ENCODE results near the gene DCLK2. TPM values are rescaled to one million over a fixed set of nuclear protein-coding genes. Genes with fewer than 3 reads are reported as not detected.

Gene DCLK2
- total and polyA plus RNA-seq, 2 of the 13 experiments (the other 11 are each of a cell fraction or from before 2014, with no cell fraction given) = not detected

- no peak for TF ChIP-seq KDM5B (CRISPR knock-in tag; IDR thresholded peaks at IDR 0.05; ENCODE audit: borderline replicate concordance)
Observed at GRCh38 chr4:150123796-150124677, 45.8 kb downstream of the DCLK2 start (continued).

- Histone ChIP-seq H3K9ac (ENCODE audit: insufficient read depth, low read depth, low read length) (no peak overlapping the region), H3K27ac (ENCODE audit: extremely low read length, insufficient read depth, low read length) (no peak overlapping the region), H3K9me3 (ENCODE audit: low read length) (no peaks in the 10 kb centered on the region), H3K27me3 (ENCODE audit: control insufficient read depth in 1 of 2, insufficient read depth in 2 of 2, low read length in 2 of 2) (no peaks in the 10 kb centered on the region), H3K4me3 (replicated peaks in 1 of 3; ENCODE audit: insufficient read depth in 1 of 3, low read depth in 2 of 3, low read length in 3 of 3) (no peak overlapping the region), H3K79me2 (ENCODE audit: insufficient read depth, low read length) (no peaks in the 10 kb centered on the region), H4K20me1 (ENCODE audit: insufficient read depth, low read length) (no peaks in the 10 kb centered on the region), H3K4me1 (ENCODE audit: insufficient read depth, low read length) (no peaks in the 10 kb centered on the region), H3K4me2 (ENCODE audit: low read depth, low read length) (no peak overlapping the region), H2AFZ (ENCODE audit: low read length) (no peak overlapping the region), H3K36me3 (replicated peaks in 1 of 2; ENCODE audit: control insufficient read depth in 1 of 2, insufficient read depth in 2 of 2, low read length in 2 of 2) (no peaks in the 10 kb centered on the region)
- ATAC-seq (no peak), FAIRE-seq (no peak), DNase-seq (ENCODE audit: low spot score) (no peak)
- ChIA-PET POLR2A (no interaction called here), CTCF (ENCODE audit: low intra/inter-chr PET ratio, low total read pairs) (no interaction called here)
- in situ Hi-C loops (cut with HindIII; ENCODE audit: extremely low pct_ligation_motif_present, low pct_unique_long_range_greater_than_20kb) = no loop called here
- intact Hi-C loops (cut with micrococcal nuclease; ENCODE audit: unreplicated experiment) = no loop called here
- TF ChIP-seq ZNF598 (CRISPR knock-in tag; IDR thresholded peaks at IDR 0.05; ENCODE audit: borderline replicate concordance) (no peak), DR1 (CRISPR knock-in tag; IDR thresholded peaks at IDR 0.05) (no peak)
- WGBS (ENCODE audit: low lambda C conversion rate) = 3% methylated on average over 3 of the region's 3 CpGs
- BruUV-seq (replicated peaks) = no TSS peak
Observed at GRCh38 chr4:150126201-150126863, 48.1 kb downstream of the DCLK2 start.

GRCh38 chr4:150126864-150127203 is 48.6 kb downstream of the DCLK2 start:
- ATAC-seq = no peak
- Histone ChIP-seq H3K9me3 (ENCODE audit: low read length) (no peaks in the 10 kb centered on the region), H3K27me3 (ENCODE audit: control insufficient read depth in 1 of 2, insufficient read depth in 2 of 2, low read length in 2 of 2) (no peaks in the 10 kb centered on the region), H3K36me3 (replicated peaks in 1 of 2; ENCODE audit: control insufficient read depth in 1 of 2, insufficient read depth in 2 of 2, low read length in 2 of 2) (no peaks in the 10 kb centered on the region), H3K4me2 (ENCODE audit: low read depth, low read length) (no peak overlapping the region), H2AFZ (ENCODE audit: low read length) (no peak overlapping the region), H3K27ac (ENCODE audit: extremely low read length, insufficient read depth, low read length) (no peak overlapping the region), H3K4me1 (ENCODE audit: insufficient read depth, low read length) (no peaks in the 10 kb centered on the region), H3K9ac (ENCODE audit: insufficient read depth, low read depth, low read length) (no peak overlapping the region), H3K79me2 (ENCODE audit: insufficient read depth, low read length) (no peaks in the 10 kb centered on the region), H4K20me1 (ENCODE audit: insufficient read depth, low read length) (no peaks in the 10 kb centered on the region), H3K4me3 (replicated peaks in 1 of 3; ENCODE audit: insufficient read depth in 1 of 3, low read depth in 2 of 3, low read length in 3 of 3) (no peak overlapping the region)
- no peak for DNase-seq (ENCODE audit: low spot score)
- WGBS (ENCODE audit: low lambda C conversion rate) = 0% methylated on average over 1 of the region's 1 CpG
- ChIA-PET CTCF (ENCODE audit: low intra/inter-chr PET ratio, low total read pairs) (no interaction called here), POLR2A (no interaction called here)
- TF ChIP-seq ZNF468 (CRISPR knock-in tag; IDR thresholded peaks at IDR 0.05) (no peak), ZNF792 (CRISPR knock-in tag; IDR thresholded peaks at IDR 0.05) (no peak), AGO2 (optimal IDR thresholded peaks at IDR 0.05; ENCODE audit: low read depth, low read length) (no peak), YEATS4 (CRISPR knock-in tag; IDR thresholded peaks at IDR 0.05; ENCODE audit: borderline replicate concordance) (no peak), MED1 (CRISPR knock-in tag; IDR thresholded peaks at IDR 0.05) (no peak), DMAP1 (CRISPR knock-in tag; IDR thresholded peaks at IDR 0.05) (no peak), U2AF1 (optimal IDR thresholded peaks at IDR 0.05; ENCODE audit: low read depth, low read length) (no peak), ISL2 (CRISPR knock-in tag; IDR thresholded peaks at IDR 0.05) (no peak), BRCA1 (CRISPR knock-in tag; IDR thresholded peaks at IDR 0.05) (no peak), ZNF879 (CRISPR knock-in tag; IDR thresholded peaks at IDR 0.05) (no peak)
- BruUV-seq (replicated peaks) = no TSS peak
- in situ Hi-C loops (cut with HindIII; ENCODE audit: extremely low pct_ligation_motif_present, low pct_unique_long_range_greater_than_20kb) (no loop called here), intact Hi-C loops (cut with micrococcal nuclease; ENCODE audit: unreplicated experiment) (no loop called here)
- FAIRE-seq = no peak
